Suprapubic skin (tissue), 4 donors: ENCODE data around the gene SNX2. TPM values are rescaled to one million over a fixed set of nuclear protein-coding genes. Genes with fewer than 3 reads are reported as not detected.

Experiments used
- DNase-seq, 2 donors: peaks; one replicate each; pipeline ENCODE4 v3.0.0-alpha.2; 2019; ENCODE audit warnings: low spot score in 2 of 2
- H3K27ac ChIP-seq: fragments of 200-600 bp; sonication (generic); one replicate; pipeline ENCODE4 v1.5.1; 2019
- H3K27me3 ChIP-seq: fragments of 200-600 bp; sonication (generic); one replicate; pipeline ENCODE4 v1.5.1; 2019
- H3K36me3 ChIP-seq: fragments of 200-600 bp; sonication (generic); one replicate; pipeline ENCODE4 v1.5.1; 2019
- H3K4me1 ChIP-seq: fragments of 200-600 bp; sonication (generic); one replicate; pipeline ENCODE4 v1.5.1; 2019
- H3K4me3 ChIP-seq: fragments of 200-600 bp; sonication (generic); one replicate; pipeline ENCODE4 v1.5.1; 2019; ENCODE audit warnings: mild to moderate bottlenecking
- H3K9me3 ChIP-seq: fragments of 200-600 bp; sonication (generic); one replicate; pipeline ENCODE4 v1.5.1; 2019
- EP300 ChIP-seq: sonication (generic); formaldehyde crosslinking; IDR thresholded peaks from one replicate; pipeline ENCODE4 v1.6.1; 2017; ENCODE audit warnings: antibody characterized with exemption
- POLR2A ChIP-seq, 2 donors: fragments of 450-650 bp; IDR thresholded peaks; one replicate each; pipeline ENCODE4 v1.6.1; 2017; ENCODE audit warnings: antibody characterized with exemption in 2 of 2, mild to moderate bottlenecking in 2 of 2, moderate library complexity in 2 of 2
- POLR2AphosphoS5 ChIP-seq, 3 donors: sonication (generic); formaldehyde crosslinking; IDR thresholded peaks; one replicate each; pipeline ENCODE4 v1.6.1; 2017; ENCODE audit warnings: antibody characterized with exemption in 3 of 3
- WGBS: methylation state at CpG from one replicate; pipeline ENCODE4 v1.1.5; 2018; 5-methylcytosine and 5-hydroxymethylcytosine counted together
- total RNA-seq, 4 donors: library from RNA; depleted of rRNA; stranded (reverse); fragments of >200 nt; gene quantifications; one replicate each; pipeline ENCODE4 v1.1.0, GENCODE V29; 2016
- TF ChIP-seq, protein P1 (sequence below), 2 donors: fragments of 200-600 bp in 1 of 2; fragments of 450-650 bp in 1 of 2; sonication (generic) in 1 of 2; IDR thresholded peaks; one replicate each; pipeline ENCODE4 v1.5.1; 2016 to 2019; ENCODE audit warnings: antibody characterized with exemption in 2 of 2, mild to moderate bottlenecking in 1 of 2, moderate library complexity in 1 of 2

Gene SNX2
- total RNA-seq, 4 donors from 2014 or later = 33.8 to 60.3 (median 45.4) TPM

DNA sequence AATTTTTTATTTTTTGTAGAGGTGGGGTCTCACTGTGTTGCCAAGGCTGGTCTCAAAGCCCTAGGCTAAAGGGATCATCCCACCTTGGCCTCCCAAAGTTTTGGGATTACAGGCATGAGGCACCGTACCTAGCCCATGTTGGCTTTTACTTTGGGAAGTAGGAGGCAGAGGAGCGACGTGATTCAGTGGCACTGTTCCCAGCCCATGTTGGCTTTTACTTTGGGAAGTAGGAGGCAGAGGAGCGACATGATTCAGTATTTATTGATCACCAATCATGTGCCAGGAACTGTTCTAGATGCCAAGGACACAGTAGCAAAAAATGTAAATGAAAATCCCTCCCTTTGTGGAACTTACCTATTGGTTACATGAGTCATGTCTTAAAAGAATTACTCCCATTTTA, 88.8 kb downstream of the SNX2 start:
- DNase-seq = no peak
- no peaks in the 10 kb centered on the region for H3K27me3 ChIP-seq
- no peak for TF ChIP-seq POLR2A (IDR thresholded peaks at IDR 0.05)
- TF ChIP-seq, protein P1, sequence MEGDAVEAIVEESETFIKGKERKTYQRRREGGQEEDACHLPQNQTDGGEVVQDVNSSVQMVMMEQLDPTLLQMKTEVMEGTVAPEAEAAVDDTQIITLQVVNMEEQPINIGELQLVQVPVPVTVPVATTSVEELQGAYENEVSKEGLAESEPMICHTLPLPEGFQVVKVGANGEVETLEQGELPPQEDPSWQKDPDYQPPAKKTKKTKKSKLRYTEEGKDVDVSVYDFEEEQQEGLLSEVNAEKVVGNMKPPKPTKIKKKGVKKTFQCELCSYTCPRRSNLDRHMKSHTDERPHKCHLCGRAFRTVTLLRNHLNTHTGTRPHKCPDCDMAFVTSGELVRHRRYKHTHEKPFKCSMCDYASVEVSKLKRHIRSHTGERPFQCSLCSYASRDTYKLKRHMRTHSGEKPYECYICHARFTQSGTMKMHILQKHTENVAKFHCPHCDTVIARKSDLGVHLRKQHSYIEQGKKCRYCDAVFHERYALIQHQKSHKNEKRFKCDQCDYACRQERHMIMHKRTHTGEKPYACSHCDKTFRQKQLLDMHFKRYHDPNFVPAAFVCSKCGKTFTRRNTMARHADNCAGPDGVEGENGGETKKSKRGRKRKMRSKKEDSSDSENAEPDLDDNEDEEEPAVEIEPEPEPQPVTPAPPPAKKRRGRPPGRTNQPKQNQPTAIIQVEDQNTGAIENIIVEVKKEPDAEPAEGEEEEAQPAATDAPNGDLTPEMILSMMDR (IDR thresholded peaks at IDR 0.05) = no peak
- TF ChIP-seq EP300 = no peak
- no peak for TF ChIP-seq POLR2AphosphoS5 (IDR thresholded peaks at IDR 0.05)
- no peaks in the 10 kb centered on the region for H3K4me1 ChIP-seq
- H3K9me3 ChIP-seq = no peaks in the 10 kb centered on the region
- H3K4me3 ChIP-seq = no peak overlapping the region
- WGBS = 92% methylated on average over 4 of the region's 4 CpGs
- peaks cover 5% of the 10 kb centered on the region for H3K36me3 ChIP-seq
- no peak overlapping the region for H3K27ac ChIP-seq

DNA sequence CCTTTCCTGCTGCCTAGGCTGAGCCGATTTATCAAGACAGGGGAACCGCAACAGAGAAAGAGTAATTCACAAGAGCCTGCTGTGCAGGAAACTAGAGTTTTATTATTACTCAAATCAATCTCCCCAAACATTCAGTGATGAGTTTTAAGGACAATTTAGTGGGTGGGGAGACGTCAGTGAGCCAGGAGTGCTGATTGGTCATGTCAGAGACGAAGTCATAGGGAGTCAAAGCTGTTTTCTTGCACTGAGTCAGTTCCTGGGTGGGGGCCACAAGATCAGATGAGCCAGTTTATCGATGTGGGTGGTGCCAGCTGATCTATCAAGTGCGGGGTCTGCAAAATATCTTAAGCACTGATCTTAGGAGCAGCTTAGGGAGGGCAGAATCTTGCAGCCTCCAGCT, 89.5 kb downstream of the SNX2 start:
- no peak for DNase-seq
- Histone ChIP-seq H3K36me3 (peaks cover 5% of the 10 kb centered on the region), H3K27ac (no peak overlapping the region), H3K9me3 (no peaks in the 10 kb centered on the region), H3K4me3 (no peak overlapping the region), H3K27me3 (no peaks in the 10 kb centered on the region), H3K4me1 (no peaks in the 10 kb centered on the region)
- WGBS = 84% methylated on average over 6 of the region's 6 CpGs
- no peak for TF ChIP-seq POLR2AphosphoS5 (IDR thresholded peaks at IDR 0.05)
- TF ChIP-seq EP300 = no peak
- no peak for TF ChIP-seq POLR2A (IDR thresholded peaks at IDR 0.05)
- TF ChIP-seq, protein P1 (IDR thresholded peaks at IDR 0.05) = no peak

DNA sequence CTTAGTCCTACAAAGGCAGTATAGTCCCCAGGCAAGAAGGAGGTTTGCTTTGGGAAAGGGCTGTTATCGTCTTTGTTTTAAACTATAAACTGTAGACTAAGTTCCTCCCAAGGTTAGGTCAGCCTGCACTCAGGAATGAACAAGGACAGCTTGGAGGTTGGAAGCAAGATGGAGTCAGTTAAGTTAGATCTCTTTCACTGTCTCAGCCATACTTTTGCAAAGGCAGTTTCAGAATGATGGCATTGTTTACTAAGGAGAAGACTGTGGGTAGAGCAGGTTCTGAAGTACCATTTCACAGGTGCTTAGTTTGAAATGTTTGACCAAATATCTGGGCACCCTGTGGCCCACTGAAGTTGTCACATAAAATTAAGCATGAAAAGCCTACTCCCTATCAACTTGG, 90.0 kb downstream of the SNX2 start:
- Histone ChIP-seq H3K36me3 (peaks cover 5% of the 10 kb centered on the region), H3K4me1 (no peaks in the 10 kb centered on the region), H3K4me3 (no peak overlapping the region), H3K27me3 (no peaks in the 10 kb centered on the region), H3K27ac (no peak overlapping the region), H3K9me3 (no peaks in the 10 kb centered on the region)
- no peak for TF ChIP-seq POLR2AphosphoS5 (IDR thresholded peaks at IDR 0.05)
- TF ChIP-seq, protein P1 (IDR thresholded peaks at IDR 0.05) = no peak
- no peak for TF ChIP-seq EP300
- no peak for TF ChIP-seq POLR2A (IDR thresholded peaks at IDR 0.05)
- WGBS = 87% methylated on average over 1 of the region's 1 CpG
- no peak for DNase-seq

DNA sequence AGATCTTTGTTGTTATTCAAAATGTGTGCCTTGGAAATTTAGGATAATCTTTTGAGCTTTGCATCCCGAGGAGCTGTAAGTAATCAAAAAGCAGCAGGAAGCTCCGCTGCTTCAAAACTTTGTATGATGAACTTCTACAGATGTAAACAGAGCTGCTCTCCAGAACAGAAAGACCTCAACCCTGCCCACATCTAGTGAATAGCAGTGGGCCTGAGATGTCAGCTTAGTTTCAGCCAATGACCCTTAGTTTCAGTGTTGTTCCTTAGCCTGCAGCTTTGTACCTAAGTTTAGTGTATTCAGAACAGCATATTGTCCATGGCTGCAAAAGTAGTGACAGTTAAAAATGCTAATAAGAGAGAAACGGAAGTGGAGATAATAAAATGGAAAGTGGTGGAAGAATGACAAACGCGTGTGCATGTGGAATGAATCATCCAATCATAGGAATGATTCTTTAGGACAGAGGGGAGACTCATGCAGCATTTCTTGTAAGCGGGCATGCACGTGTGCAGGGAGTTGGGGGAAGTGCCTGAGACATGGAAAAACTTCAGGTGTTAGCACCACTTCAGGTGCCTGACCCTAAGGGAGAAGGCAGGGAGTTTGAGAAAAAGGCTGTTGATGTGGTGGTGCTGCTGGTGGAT, 95.5 kb downstream of the SNX2 start:
- WGBS = 63% methylated on average over 7 of the region's 7 CpGs
- no peak for DNase-seq
- no peak overlapping the region for H3K4me3 ChIP-seq

DNA sequence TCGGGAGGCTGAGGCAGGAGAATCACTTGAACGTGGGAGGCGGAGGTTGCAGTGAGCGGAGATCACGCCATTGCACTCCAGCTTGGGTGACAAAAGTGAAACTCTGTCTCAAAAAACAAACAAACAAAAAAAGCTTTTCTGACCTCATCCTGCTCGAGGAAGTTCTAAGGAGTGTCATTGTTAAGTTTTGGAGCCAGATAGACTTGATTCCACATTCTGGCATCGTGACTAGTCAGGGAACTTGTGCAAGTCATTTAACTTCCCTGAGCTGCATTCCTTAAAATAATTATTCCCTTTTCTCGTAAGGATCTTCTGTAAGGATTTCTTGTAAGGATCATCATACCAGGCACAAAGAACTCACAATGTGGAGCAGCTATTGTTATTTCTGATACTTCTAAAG, 96.8 kb downstream of the SNX2 start:
- H3K27ac ChIP-seq = no peak overlapping the region
- no peaks in the 10 kb centered on the region for H3K27me3 ChIP-seq
- DNase-seq = no peak
- WGBS = 69% methylated on average over 8 of the region's 8 CpGs
- H3K4me1 ChIP-seq = peaks cover 8% of the 10 kb centered on the region
- H3K36me3 ChIP-seq = peaks cover 5% of the 10 kb centered on the region
- H3K4me3 ChIP-seq = no peak overlapping the region
- no peaks in the 10 kb centered on the region for H3K9me3 ChIP-seq
- no peak for TF ChIP-seq POLR2A (IDR thresholded peaks at IDR 0.05)
- no peak for TF ChIP-seq POLR2AphosphoS5 (IDR thresholded peaks at IDR 0.05)
- TF ChIP-seq EP300 = no peak
- TF ChIP-seq, protein P1 (IDR thresholded peaks at IDR 0.05) = no peak

More for the DNA sequence above, 95.5 kb downstream of the SNX2 start:
- H3K9me3 ChIP-seq = no peaks in the 10 kb centered on the region
- H3K4me1 ChIP-seq = peaks cover 8% of the 10 kb centered on the region
- H3K27me3 ChIP-seq = no peaks in the 10 kb centered on the region
- no peak overlapping the region for H3K27ac ChIP-seq
- TF ChIP-seq POLR2AphosphoS5 (IDR thresholded peaks at IDR 0.05) (no peak), EP300 (no peak), POLR2A (IDR thresholded peaks at IDR 0.05) (no peak)
- TF ChIP-seq, protein P1 (IDR thresholded peaks at IDR 0.05) = no peak
- H3K36me3 ChIP-seq = peaks cover 5% of the 10 kb centered on the region
